Liver (tissue), 9 donors: ENCODE data around the gene UBTF. TPM values are rescaled to one million over a fixed set of nuclear protein-coding genes. Genes with fewer than 3 reads are reported as not detected.

Experiments used
- DNase-seq: peaks from one replicate; pipeline ENCODE4 v3.0.0-alpha.2; 2017; ENCODE audit warnings: low spot score
- H3K27ac ChIP-seq, 2 donors: one replicate each; pipeline ENCODE4 v1.7.0; 2013; ENCODE audit warnings: inconsistent platforms in 2 of 2, low read length in 2 of 2, control low read depth in 1 of 2, low read depth in 1 of 2, mild to moderate bottlenecking in 1 of 2
- H3K27me3 ChIP-seq, 4 donors: one replicate each; pipeline versions ENCODE4 v1.6.1 to v1.7.0; 2013; ENCODE audit warnings: low read length in 3 of 4, inconsistent platforms in 1 of 4, mild to moderate bottlenecking in 1 of 4, moderate library complexity in 1 of 4; ENCODE audit not compliant: control insufficient read depth in 4 of 4, insufficient read depth in 4 of 4
- H3K36me3 ChIP-seq, 4 donors: one replicate each; pipeline versions ENCODE4 v1.6.1 to v1.7.0; 2013; ENCODE audit warnings: low read length in 3 of 4, mild to moderate bottlenecking in 3 of 4, low read depth in 1 of 4, moderate library complexity in 1 of 4; ENCODE audit not compliant: control insufficient read depth in 4 of 4, insufficient read depth in 3 of 4
- H3K4me1 ChIP-seq, 4 donors: one replicate each; pipeline versions ENCODE4 v1.6.1 to v1.7.0; 2013; ENCODE audit warnings: low read length in 3 of 4, mild to moderate bottlenecking in 3 of 4, moderate library complexity in 1 of 4; ENCODE audit not compliant: control insufficient read depth in 4 of 4, insufficient read depth in 4 of 4
- H3K4me3 ChIP-seq, 3 donors: one replicate each; pipeline versions ENCODE4 v1.6.1 to v1.7.0; 2013; ENCODE audit warnings: low read length in 3 of 3, control low read depth in 1 of 3, low read depth in 1 of 3, mild to moderate bottlenecking in 1 of 3
- H3K9ac ChIP-seq, 2 donors: one replicate each; pipeline ENCODE4 v1.7.0; 2013; ENCODE audit warnings: low read length in 2 of 2, mild to moderate bottlenecking in 2 of 2, moderate library complexity in 2 of 2, control low read depth in 1 of 2, low read depth in 1 of 2
- H3K9me3 ChIP-seq, 4 donors: one replicate each; pipeline versions ENCODE4 v1.6.1 to v1.7.0; 2013; ENCODE audit warnings: low read length in 3 of 4; ENCODE audit not compliant: control insufficient read depth in 4 of 4
- ATF3 ChIP-seq: IDR thresholded peaks from 2 replicates; pipeline ENCODE4 v1.6.1; 2016; ENCODE audit warnings: antibody characterized with exemption
- CTCF ChIP-seq: fragments of 150-350 bp; IDR thresholded peaks from 2 replicates; pipeline ENCODE4 v1.5.1; 2017; ENCODE audit warnings: improper control_type of control experiment, low read depth, low read length; ENCODE audit not compliant: missing input control
- EGR1 ChIP-seq, 2 donors: IDR thresholded peaks; 2 replicates each; pipeline ENCODE4 v1.6.1; 2016 to 2018; ENCODE audit warnings: antibody characterized with exemption in 2 of 2, low read depth in 2 of 2
- FOXA1 ChIP-seq: IDR thresholded peaks from 2 replicates; pipeline ENCODE4 v1.6.1; 2016; ENCODE audit warnings: antibody characterized with exemption
- FOXA2 ChIP-seq: IDR thresholded peaks from 2 replicates; pipeline ENCODE4 v1.6.1; 2016; ENCODE audit warnings: antibody characterized with exemption
- GABPA ChIP-seq, 2 donors: IDR thresholded peaks in 1 of 2; conservative IDR thresholded peaks in 1 of 2; 2 replicates each; pipeline ENCODE4 v1.6.1; 2016; ENCODE audit warnings: antibody characterized with exemption in 2 of 2, mild to moderate bottlenecking in 1 of 2, moderate library complexity in 1 of 2
- HNF4A ChIP-seq, 2 donors: conservative IDR thresholded peaks; 2 replicates each; pipeline ENCODE4 v1.6.1; 2016; ENCODE audit warnings: antibody characterized with exemption in 2 of 2, mild to moderate bottlenecking in 2 of 2
- HNF4G ChIP-seq: IDR thresholded peaks from 2 replicates; pipeline ENCODE4 v1.6.1; 2016; ENCODE audit warnings: antibody characterized with exemption
- JUND ChIP-seq, 2 donors: IDR thresholded peaks; 2 replicates each; pipeline ENCODE4 v1.6.1; 2016; ENCODE audit warnings: antibody characterized with exemption in 2 of 2
- MAX ChIP-seq: IDR thresholded peaks from 2 replicates; pipeline ENCODE4 v1.6.1; 2016; ENCODE audit warnings: antibody characterized with exemption
- NR2F2 ChIP-seq: IDR thresholded peaks from 2 replicates; pipeline ENCODE4 v1.6.1; 2016; ENCODE audit warnings: antibody characterized with exemption
- RAD21 ChIP-seq, 2 donors: IDR thresholded peaks; 2 replicates each; pipeline ENCODE4 v1.6.1; 2016; ENCODE audit warnings: antibody characterized with exemption in 2 of 2, mild to moderate bottlenecking in 2 of 2
- REST ChIP-seq: IDR thresholded peaks from 2 replicates; pipeline ENCODE4 v1.6.1; 2016; ENCODE audit warnings: antibody characterized with exemption, mild to moderate bottlenecking
- RXRA ChIP-seq, 2 donors: IDR thresholded peaks; 2 replicates each; pipeline ENCODE4 v1.6.1; 2017 to 2018; ENCODE audit warnings: antibody characterized with exemption in 2 of 2, mild to moderate bottlenecking in 1 of 2
- SP1 ChIP-seq: IDR thresholded peaks from 2 replicates; pipeline ENCODE4 v1.6.1; 2018; ENCODE audit warnings: antibody characterized with exemption, mild to moderate bottlenecking
- TAF1 ChIP-seq: conservative IDR thresholded peaks from 2 replicates; pipeline ENCODE4 v1.6.1; 2016; ENCODE audit warnings: antibody characterized with exemption, mild to moderate bottlenecking
- YY1 ChIP-seq: IDR thresholded peaks from 2 replicates; pipeline ENCODE4 v1.6.1; 2016; ENCODE audit warnings: antibody characterized with exemption, mild to moderate bottlenecking
- ZBTB33 ChIP-seq: IDR thresholded peaks from 2 replicates; pipeline ENCODE4 v1.6.1; 2016; ENCODE audit warnings: antibody characterized with exemption
- WGBS: extraction: QIAGEN DNeasy Blood & Tissue Kit; methylation state at CpG from one replicate; pipeline ENCODE4 v1.1.7; 2013; 5-methylcytosine and 5-hydroxymethylcytosine counted together
- polyA plus RNA-seq, 2 donors: library from polyadenylated mRNA; stranded (reverse) in 1 of 2; unstranded in 1 of 2; fragments of 200-250 nt in 1 of 2; fragments of >200 nt in 1 of 2; fragmentation: Nextera tagmentation in 1 of 2; extraction: Ambion mirVana in 1 of 2; gene quantifications; one replicate each; pipeline versions ENCODE4 v1.2.1 to v1.2.3, GENCODE V29; 2013 to 2015
- total RNA-seq, 2 donors: library from RNA; depleted of rRNA; stranded (reverse); fragments of >200 nt; gene quantifications; one replicate each; pipeline ENCODE4 v1.2.3, GENCODE V29; 2014
- donor health status: healthy.
- donor health status: healthy.
- donor health status: healthy.
- donor health status: healthy.
- donor health status: healthy.

UBTF gene
- total and polyA plus RNA-seq, 4 donors = 12.5 to 39.6 (median 23.9) TPM

GRCh38 chr17:44214230-44214494 lies 5.3 kb downstream of the UBTF start:
- H3K36me3 ChIP-seq = peaks cover 11 to 44% (median 34%) of the 10 kb centered on the region in 4 donors
- 100% methylated on average over 1 of the region's 1 CpG for WGBS
- H3K4me3 ChIP-seq = no peak overlapping the region
- no peaks in the 10 kb centered on the region for H3K27me3 ChIP-seq
- no peak overlapping the region for H3K9ac ChIP-seq
- H3K27ac ChIP-seq = no peak overlapping the region
- no peaks in the 10 kb centered on the region for H3K9me3 ChIP-seq
- peaks cover 7 to 29% (median 18%) of the 10 kb centered on the region in 4 donors for H3K4me1 ChIP-seq
- DNase-seq = no peak
- TF ChIP-seq YY1 (no peak), HNF4G (no peak), FOXA2 (no peak), SP1 (no peak), NR2F2 (no peak), HNF4A (conservative IDR thresholded peaks at IDR 0.05) (no peak), EGR1 (IDR thresholded peaks at IDR 0.05; ENCODE audit: low read depth in 2 of 2) (no peak), ZBTB33 (no peak), MAX (no peak)

- TF ChIP-seq RAD21 (IDR thresholded peaks at IDR 0.05) (no peak), ATF3 (no peak), FOXA2 (no peak), MAX (no peak), JUND (IDR thresholded peaks at IDR 0.05) (no peak), RXRA (IDR thresholded peaks at IDR 0.05) (no peak), GABPA (IDR thresholded peaks at IDR 0.05 in 1 of 2, conservative IDR thresholded peaks at IDR 0.05 in 1 of 2) (no peak), HNF4G (no peak), NR2F2 (no peak), SP1 (no peak), REST (no peak), CTCF (no peak), EGR1 (IDR thresholded peaks at IDR 0.05; ENCODE audit: low read depth in 2 of 2) (no peak), FOXA1 (no peak), HNF4A (conservative IDR thresholded peaks at IDR 0.05) (no peak), TAF1 (no peak), ZBTB33 (no peak)
- DNase-seq = no peak
These were observed 5.9 kb downstream of the UBTF start for GRCh38 chr17:44213403-44214229.

More at GRCh38 chr17:44213403-44214229, 5.9 kb downstream of the UBTF start:
- H3K36me3 ChIP-seq = peaks cover 11 to 48% (median 38%) of the 10 kb centered on the region in 4 donors
- peaks cover 7 to 29% (median 18%) of the 10 kb centered on the region in 4 donors for H3K4me1 ChIP-seq
- no peaks in the 10 kb centered on the region for H3K9me3 ChIP-seq
- H3K9ac ChIP-seq = no peak overlapping the region
- no peak overlapping the region for H3K4me3 ChIP-seq
- H3K27me3 ChIP-seq = no peaks in the 10 kb centered on the region
- 90% methylated on average over 15 of the region's 15 CpGs for WGBS
- no peak overlapping the region for H3K27ac ChIP-seq
